PC-9 (cell line): Measurements from ENCODE around the gene ATOH8. TPM values are rescaled to one million over a fixed set of nuclear protein-coding genes. Genes with fewer than 3 reads are reported as not detected.

Experiments used
- BruUV-seq: library from RNA; stranded (reverse); fragments of 400-500 nt; replicated peaks from 2 replicates; lab custom pipeline; 2021; lab: Mats Ljungman, UMichigan
- CTCF ChIA-PET: fragments of 300-600 bp; sonication (Branson Sonifier 250); formaldehyde crosslinking; loops from one replicate; lab custom pipeline; 2022; ENCODE audit warnings: antibody characterized with exemption; lab: Charles Lee
- POLR2A ChIA-PET: fragments of 300-600 bp; sonication (Branson Sonifier 250); formaldehyde crosslinking; loops from one replicate; lab custom pipeline; 2022; ENCODE audit warnings: antibody characterized with exemption; ENCODE audit not compliant: unreplicated experiment; lab: Charles Lee
- DNase-seq, 2 experiments: peaks; one replicate each; pipeline versions ENCODE4 v3.0.0 to v3.0.0-alpha.2; 2015 to 2022; ENCODE audit warnings: mixed read lengths in 1 of 2
- H2AFZ ChIP-seq: fragments of 200-600 bp; sonication (generic); 2 replicates; pipeline ENCODE4 v1.8.1; 2017; ENCODE audit warnings: antibody characterized with exemption
- H3F3A ChIP-seq: fragments of 200-600 bp; sonication (generic); 2 replicates; pipeline ENCODE4 v1.8.1; 2017; ENCODE audit warnings: antibody characterized with exemption, mild to moderate bottlenecking, low read depth; ENCODE audit not compliant: insufficient read depth
- H3K27ac ChIP-seq: fragments of 200-600 bp; sonication (generic); 2 replicates; pipeline ENCODE4 v1.6.1; 2016; ENCODE audit warnings: mixed run types
- H3K27me3 ChIP-seq: fragments of 200-600 bp; sonication (generic); 2 replicates; pipeline ENCODE4 v1.6.1; 2016; ENCODE audit warnings: low read depth, mixed run types; ENCODE audit not compliant: insufficient read depth
- H3K36me3 ChIP-seq: fragments of 200-600 bp; sonication (generic); 2 replicates; pipeline ENCODE4 v1.6.1; 2016; ENCODE audit warnings: low read depth, mixed run types
- H3K4me1 ChIP-seq: fragments of 200-600 bp; sonication (generic); replicated peaks from 2 replicates; pipeline ENCODE4 v1.6.1; 2016; ENCODE audit warnings: mixed run types; ENCODE audit not compliant: insufficient read depth
- H3K4me2 ChIP-seq: fragments of 200-600 bp; sonication (generic); 2 replicates; pipeline ENCODE4 v1.6.1; 2017; ENCODE audit warnings: mixed run types
- H3K4me3 ChIP-seq: fragments of 200-600 bp; sonication (generic); 2 replicates; pipeline ENCODE4 v1.6.1; 2016; ENCODE audit warnings: mixed run types
- H3K79me2 ChIP-seq: fragments of 200-600 bp; sonication (generic); 2 replicates; pipeline ENCODE4 v1.6.1; 2017; ENCODE audit warnings: low read depth, mixed run types
- H3K9me2 ChIP-seq: fragments of 200-600 bp; sonication (generic); 2 replicates; pipeline ENCODE4 v1.8.1; 2017; ENCODE audit warnings: mild to moderate bottlenecking; ENCODE audit not compliant: insufficient read depth
- H3K9me3 ChIP-seq: fragments of 200-600 bp; sonication (generic); 2 replicates; pipeline ENCODE4 v1.8.1; 2016; ENCODE audit warnings: low read depth; ENCODE audit not compliant: insufficient read depth
- H4K20me1 ChIP-seq: fragments of 200-600 bp; sonication (generic); 2 replicates; pipeline ENCODE4 v1.8.1; 2017; ENCODE audit not compliant: insufficient read depth
- CTCF ChIP-seq: fragments of 200-600 bp; sonication (generic); conservative IDR thresholded peaks from 2 replicates; pipeline ENCODE4 v1.6.1; 2017; ENCODE audit warnings: mixed run types, antibody characterized with exemption, mild to moderate bottlenecking, moderate library complexity
- EZH2 ChIP-seq: fragments of 200-600 bp; sonication (generic); IDR thresholded peaks from 2 replicates; pipeline ENCODE4 v1.8.0; 2017; ENCODE audit warnings: antibody characterized with exemption, low read depth
- intact Hi-C: fragments of 100-400 bp; cut with micrococcal nuclease; formaldehyde crosslinking; loops from one replicate; pipeline ENCODE4 v1.10.0; 2022; ENCODE audit not compliant: unreplicated experiment
- total RNA-seq: library from RNA; stranded (reverse); gene quantifications from 2 replicates; pipeline ENCODE4 v1.2.3, GENCODE V29; 2021

Gene ATOH8
- total RNA-seq, 1 experiment from 2014 or later = not detected

GRCh38 chr2:85813982-85814801 lies 60.4 kb downstream of the ATOH8 start:
- DNase-seq = peak; percentile 64 to 88
- Histone ChIP-seq H3K9me2 (no peaks in the 10 kb centered on the region), H2AFZ (no peak overlapping the region), H3K4me2 (no peak overlapping the region), H3K79me2 (no peaks in the 10 kb centered on the region), H3K9me3 (no peaks in the 10 kb centered on the region), H3F3A (no peaks in the 10 kb centered on the region), H3K27me3 (no peaks in the 10 kb centered on the region), H3K27ac (no peak overlapping the region), H3K4me3 (no peak overlapping the region), H4K20me1 (no peaks in the 10 kb centered on the region), H3K4me1 (no peaks in the 10 kb centered on the region), H3K36me3 (no peaks in the 10 kb centered on the region)
- peak; percentile 95 for TF ChIP-seq CTCF
- no peak for TF ChIP-seq EZH2
- intact Hi-C loops = loop anchor here (1.0 kb wide), 4 partner anchors 64 to 177 kb away; no protein-coding TSS in a partner anchor
- no TSS peak for BruUV-seq
- ChIA-PET POLR2A (no interaction called here), CTCF (interaction anchor here (0.6 to 1.4 kb wide), 6 partner anchors 63 to 242 kb away, joined by 3 to 15 read pairs (median 6); partner anchors contain the start of gene ST3GAL5)

GRCh38 chr2:85814802-85815550 lies 61.2 kb downstream of the ATOH8 start:
- TF ChIP-seq CTCF (no peak), EZH2 (no peak)
- no peak overlapping the region for H3K4me3 ChIP-seq
- ChIA-PET POLR2A (interaction anchor here (0.6 kb wide), 1 partner anchor 54 kb away, joined by 3 read pairs; no protein-coding TSS in a partner anchor), CTCF (interaction anchor here (0.6 to 1.4 kb wide), 10 partner anchors 12 to 263 kb away, joined by 3 to 15 read pairs (median 7); no protein-coding TSS in a partner anchor)
- no peak overlapping the region for H3K4me2 ChIP-seq
- no TSS peak for BruUV-seq
- DNase-seq = no peak
- no peak overlapping the region for H2AFZ ChIP-seq
- H3K27me3 ChIP-seq = no peaks in the 10 kb centered on the region
- no peaks in the 10 kb centered on the region for H3K36me3 ChIP-seq
- intact Hi-C loops = loop anchor here (1.0 kb wide), 4 partner anchors 65 to 178 kb away; no protein-coding TSS in a partner anchor
- no peaks in the 10 kb centered on the region for H4K20me1 ChIP-seq
- no peaks in the 10 kb centered on the region for H3K4me1 ChIP-seq
- H3F3A ChIP-seq = no peaks in the 10 kb centered on the region
- no peaks in the 10 kb centered on the region for H3K9me2 ChIP-seq
- H3K79me2 ChIP-seq = no peaks in the 10 kb centered on the region
- no peaks in the 10 kb centered on the region for H3K9me3 ChIP-seq
- H3K27ac ChIP-seq = no peak overlapping the region

DNA sequence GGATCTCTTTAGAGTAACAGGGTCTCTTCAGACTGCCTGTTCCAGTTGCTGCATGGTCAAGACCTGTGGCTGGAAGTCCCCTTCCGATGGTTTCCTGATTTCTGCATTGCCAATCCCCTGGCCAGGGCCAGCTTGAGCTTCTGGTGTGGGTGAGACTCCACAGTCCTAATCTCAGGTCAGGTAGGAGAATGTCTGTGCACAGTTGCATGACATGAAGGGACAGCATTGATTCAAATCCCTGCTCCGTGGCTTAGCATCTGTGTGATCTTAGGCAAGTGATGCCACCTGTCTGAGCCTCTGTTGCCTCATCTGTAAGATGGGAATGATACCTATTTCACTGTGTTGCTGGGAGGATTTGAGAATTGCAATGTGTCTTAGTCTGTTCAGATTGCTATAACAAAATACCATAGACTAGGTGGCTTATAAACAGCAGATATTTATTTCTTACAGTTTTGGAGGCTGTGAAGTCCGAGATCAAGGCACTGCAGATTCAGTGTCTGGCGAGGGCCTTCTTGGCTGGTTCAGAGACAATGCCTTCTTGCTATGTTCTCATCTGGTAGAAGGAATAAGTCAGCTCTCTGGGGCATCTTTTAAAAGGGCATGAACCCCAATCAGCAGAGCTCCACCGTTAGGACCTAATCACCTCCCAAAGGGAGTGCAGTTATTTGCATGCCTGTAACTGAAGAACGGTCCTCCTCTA lies 66.2 kb downstream of the ATOH8 start:
- no peaks in the 10 kb centered on the region for H3F3A ChIP-seq
- no peaks in the 10 kb centered on the region for H3K79me2 ChIP-seq
- ChIA-PET POLR2A (no interaction called here), CTCF (no interaction called here)
- H3K27me3 ChIP-seq = no peaks in the 10 kb centered on the region
- intact Hi-C loops = loop anchor here (10.0 kb wide), 1 partner anchor 375 kb away; the partner anchor contains the start of genes IMMT and MRPL35
- TF ChIP-seq CTCF = no peak
- TF ChIP-seq EZH2 = no peak
- H4K20me1 ChIP-seq = no peaks in the 10 kb centered on the region
- no peaks in the 10 kb centered on the region for H3K9me2 ChIP-seq
- H3K4me2 ChIP-seq = no peak overlapping the region
- BruUV-seq = no TSS peak
- no peak overlapping the region for H3K4me3 ChIP-seq
- H3K36me3 ChIP-seq = no peaks in the 10 kb centered on the region
- no peak overlapping the region for H2AFZ ChIP-seq
- no peaks in the 10 kb centered on the region for H3K4me1 ChIP-seq
- H3K9me3 ChIP-seq = no peaks in the 10 kb centered on the region
- DNase-seq = no peak
- no peak overlapping the region for H3K27ac ChIP-seq
